Stimulated activated CD8-positive, alpha-beta memory T cell treated with anti-CD3 and anti-CD28 coated beads, Interleukin-12 subunit alpha, Interleukin-12 subunit beta, amount 100 ng/mL, for 1 hour (primary cell): ENCODE measurements around the gene SPACA6.
A peak's percentile ranks its signal among the peaks of the same experiment; 100 is the strongest.

Source experiments
- DNase-seq: peaks from one replicate; pipeline ENCODE4 v3.0.0-alpha.2; 2020; ENCODE audit warnings: low read depth

Gene SPACA6

DNA sequence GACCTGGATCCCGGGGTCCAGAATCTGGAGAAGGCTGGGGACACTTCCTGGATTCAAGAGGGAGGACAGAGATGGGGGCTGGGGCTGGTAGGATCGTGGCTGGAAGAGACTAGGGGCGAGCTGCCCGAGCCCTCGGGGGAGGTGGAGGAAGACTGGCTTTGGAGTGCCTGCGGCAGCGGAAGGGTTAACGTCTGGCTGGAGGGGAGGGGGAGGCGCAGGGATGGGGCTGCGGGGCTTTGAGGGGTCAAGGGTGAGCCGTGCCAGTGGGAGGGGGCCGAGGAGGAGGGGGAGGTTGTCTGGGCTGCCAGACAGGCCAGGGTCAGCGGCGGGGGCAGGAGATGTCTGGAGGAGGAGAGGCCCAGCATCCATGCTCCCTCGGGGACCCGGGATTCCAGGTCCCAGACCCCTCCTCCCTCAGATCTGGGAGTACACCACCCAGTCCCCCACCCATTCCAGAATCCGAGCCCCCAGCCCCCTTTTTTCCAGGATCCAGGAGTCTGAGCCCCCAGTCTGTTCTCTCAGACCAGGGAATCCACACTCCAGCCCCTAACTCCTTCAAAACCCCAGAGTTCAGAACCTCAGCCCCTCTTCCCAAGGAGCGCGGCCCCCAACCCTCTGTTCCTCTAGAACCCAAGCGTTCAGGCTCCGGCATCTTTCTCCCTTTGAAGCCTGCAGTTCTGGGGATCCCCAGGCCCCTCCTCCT, 3.2 kb upstream of the SPACA6 start:
- no peak for DNase-seq

GRCh38 chr19:51690454-51691073, 2.6 kb upstream of the SPACA6 start:
- peak; percentile 26 for DNase-seq

DNA sequence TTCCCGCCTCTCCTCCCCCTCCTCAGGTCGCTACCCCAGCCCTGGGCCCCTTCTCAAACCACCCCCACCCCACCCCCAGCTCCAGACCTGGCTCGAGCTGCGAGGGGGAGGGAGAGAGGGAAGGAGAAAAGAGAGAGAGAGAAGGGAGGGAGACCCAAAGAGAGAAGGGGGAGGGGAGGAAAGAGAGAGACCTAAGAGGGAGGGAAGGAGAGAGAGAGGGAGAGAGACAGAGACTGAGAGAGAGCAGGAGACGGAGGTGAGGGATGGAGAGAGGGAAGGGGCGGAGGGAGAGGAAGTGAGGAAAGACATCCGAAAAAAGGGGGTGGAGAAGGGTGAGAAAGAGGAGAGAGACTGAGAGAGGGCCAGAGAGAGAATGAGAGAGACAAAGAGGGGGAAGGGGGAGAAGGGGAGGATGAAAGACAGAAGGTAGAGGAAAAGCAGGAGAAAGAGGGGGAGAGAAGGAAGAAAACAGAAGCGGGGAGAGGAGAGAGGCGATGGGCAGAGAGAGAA, 2.0 kb upstream of the SPACA6 start:
- no peak for DNase-seq

DNA sequence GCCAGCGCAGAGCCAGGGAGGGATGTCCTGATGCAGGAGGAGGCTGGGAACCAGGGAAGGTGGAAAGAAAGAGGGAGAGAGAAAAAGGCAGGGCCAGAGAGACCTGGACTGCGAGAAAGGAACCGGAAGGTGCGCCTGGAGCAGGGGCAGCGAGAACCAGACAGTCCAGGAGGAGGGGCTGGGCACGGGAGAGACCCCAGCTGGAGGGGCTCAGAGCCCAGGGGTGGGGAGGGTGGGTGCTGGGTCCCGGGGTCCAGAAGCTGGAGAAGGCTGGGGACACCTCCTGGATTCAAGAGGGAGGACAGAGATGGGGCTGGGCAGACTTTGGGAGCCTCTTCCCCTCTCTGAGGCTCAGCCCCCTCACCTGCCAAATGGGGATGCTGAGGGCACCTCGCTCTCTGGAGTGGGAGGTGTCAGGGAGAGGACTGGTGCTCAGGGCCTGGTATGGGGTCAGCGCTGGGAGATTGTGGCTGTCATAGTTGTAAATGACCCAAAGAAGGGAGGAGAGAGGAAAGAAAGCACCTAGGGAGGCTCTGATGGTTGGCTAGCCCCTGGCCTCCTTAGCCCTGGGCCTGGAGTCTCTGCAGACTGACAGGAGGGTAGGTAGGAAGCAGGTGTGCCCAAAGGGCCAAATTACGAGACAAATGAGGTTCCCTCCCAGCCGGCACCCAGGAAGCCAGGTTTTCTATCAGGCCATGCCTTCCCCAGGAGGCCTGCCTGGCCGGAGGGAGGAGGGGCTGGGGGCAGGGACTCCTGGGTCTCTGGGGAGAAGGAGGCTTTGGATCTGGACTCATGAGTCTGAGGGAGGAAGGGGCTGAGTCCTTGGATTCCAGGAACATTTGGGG, 1.3 kb upstream of the SPACA6 start:
- no peak for DNase-seq

GRCh38 chr19:51692468-51692867, 662 bp upstream of the SPACA6 start:
- DNase-seq: no peak

GRCh38 chr19:51693819-51694218, 689 bp downstream of the SPACA6 start:
- no peak for DNase-seq

- DNase-seq: no peak
Observed at GRCh38 chr19:51694318-51695085, 1.4 kb downstream of the SPACA6 start.

DNA sequence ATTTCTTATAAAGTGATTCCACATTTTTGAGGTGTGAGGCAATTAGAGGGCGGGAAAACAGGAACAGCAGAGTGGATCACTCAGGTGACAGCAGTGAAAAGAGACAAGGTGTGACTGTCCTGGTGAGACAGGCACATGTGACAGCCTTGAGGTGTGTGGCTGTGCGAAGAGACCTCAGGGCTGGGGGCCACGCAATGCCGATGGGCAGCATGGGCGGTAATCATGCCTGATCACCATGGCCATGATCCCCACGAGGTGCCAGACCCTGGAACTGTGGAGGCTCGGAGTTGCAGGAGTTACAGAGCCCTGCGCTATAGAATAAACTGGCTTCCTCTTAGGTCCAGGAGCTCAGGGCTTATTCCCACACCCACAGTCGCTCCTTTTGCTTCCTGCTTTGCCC, 2.0 kb downstream of the SPACA6 start:
- no peak for DNase-seq

DNA sequence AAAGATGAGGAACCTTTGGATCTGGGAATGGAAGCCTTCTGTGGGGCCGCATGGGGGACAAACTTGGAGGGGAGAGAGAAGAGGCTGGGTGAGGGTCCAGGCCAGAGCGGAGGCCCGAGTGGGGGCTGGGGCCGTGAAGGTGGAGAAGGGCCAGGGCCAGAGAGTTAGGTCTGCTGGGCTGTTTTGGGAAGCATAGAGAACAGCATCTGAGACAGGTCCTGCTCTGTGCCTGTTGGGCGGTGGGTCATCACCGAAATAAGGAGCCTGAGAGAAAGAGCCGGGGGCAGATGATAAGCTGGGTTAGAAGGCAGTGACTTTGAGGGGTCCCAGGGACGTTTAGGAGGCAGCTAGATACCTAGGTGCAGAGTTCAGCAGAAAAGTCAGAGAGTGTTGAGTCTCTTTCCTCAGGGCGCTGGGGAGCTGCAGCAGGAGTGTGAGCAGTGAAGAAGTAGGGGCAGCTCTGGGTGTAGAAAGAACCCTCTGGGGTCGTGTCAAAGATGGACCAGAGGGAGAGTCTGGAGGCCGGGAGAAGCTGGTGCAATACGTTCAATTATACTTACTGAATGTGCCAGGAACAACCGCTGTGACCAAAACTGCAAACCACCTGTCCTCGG, 2.7 kb downstream of the SPACA6 start:
- DNase-seq: no peak

DNA sequence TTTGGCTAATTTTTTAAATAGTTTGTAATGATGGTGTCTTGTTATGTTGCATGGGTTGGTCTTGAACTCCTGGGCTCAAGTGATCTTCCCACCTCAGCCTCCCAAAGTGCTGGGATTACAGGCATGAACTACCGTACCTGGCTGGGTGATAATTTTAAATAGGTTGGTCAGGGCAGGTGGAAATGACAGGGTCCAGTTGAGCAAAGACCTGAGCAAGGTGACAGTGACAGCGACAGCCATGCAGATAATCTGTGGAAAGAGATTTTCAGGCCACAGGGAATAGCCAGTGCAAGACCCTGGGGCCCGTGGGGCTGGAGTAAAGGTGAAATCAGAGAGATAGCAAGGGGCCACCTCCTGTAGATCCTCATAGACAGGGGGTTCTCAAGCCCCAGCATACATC, 3.5 kb downstream of the SPACA6 start:
- DNase-seq: no peak

GRCh38 chr19:51697169-51697776, 4.1 kb downstream of the SPACA6 start:
- no peak for DNase-seq

- DNase-seq: no peak
Observed at GRCh38 chr19:51698296-51698695, 5.2 kb downstream of the SPACA6 start.

- DNase-seq: no peak
Observed at GRCh38 chr19:51699170-51699569, 6.0 kb downstream of the SPACA6 start.

GRCh38 chr19:51701468-51702100, 8.5 kb downstream of the SPACA6 start:
- no peak for DNase-seq

DNA sequence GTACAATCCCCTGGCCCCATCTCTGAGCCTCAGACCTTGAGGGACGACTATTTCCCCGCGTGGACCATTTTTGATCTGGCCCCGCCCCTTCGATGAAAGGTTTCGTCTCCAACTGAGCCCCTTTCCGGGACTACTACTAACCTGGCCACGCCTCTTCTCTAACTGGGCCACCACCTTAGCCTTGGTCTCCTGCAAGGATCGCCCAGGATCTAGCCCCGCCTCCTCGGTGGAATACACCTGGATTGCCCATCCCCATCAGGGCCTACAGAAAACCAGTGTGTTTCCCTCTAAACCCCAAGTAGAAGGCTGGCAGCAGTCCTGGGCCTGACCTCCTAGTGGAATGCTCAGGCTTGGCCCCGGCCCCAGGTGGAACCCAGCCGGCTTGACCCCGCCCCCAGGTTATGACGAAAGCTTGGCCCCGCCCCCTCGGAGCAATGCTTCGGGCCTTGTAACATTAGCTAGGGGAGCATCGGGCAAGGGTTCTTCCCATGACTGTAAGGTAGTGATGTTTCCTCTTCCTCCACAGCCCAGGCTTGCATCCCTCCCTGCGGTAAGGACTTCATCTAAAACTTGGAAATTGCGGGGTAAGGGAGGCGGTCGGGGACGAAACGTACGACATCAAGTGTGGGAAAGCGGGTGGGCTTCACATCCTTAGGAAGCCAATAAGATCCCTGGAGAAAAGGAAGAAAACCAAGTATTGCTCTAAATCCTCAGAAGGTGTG, 9.1 kb downstream of the SPACA6 start:
- no peak for DNase-seq

DNA sequence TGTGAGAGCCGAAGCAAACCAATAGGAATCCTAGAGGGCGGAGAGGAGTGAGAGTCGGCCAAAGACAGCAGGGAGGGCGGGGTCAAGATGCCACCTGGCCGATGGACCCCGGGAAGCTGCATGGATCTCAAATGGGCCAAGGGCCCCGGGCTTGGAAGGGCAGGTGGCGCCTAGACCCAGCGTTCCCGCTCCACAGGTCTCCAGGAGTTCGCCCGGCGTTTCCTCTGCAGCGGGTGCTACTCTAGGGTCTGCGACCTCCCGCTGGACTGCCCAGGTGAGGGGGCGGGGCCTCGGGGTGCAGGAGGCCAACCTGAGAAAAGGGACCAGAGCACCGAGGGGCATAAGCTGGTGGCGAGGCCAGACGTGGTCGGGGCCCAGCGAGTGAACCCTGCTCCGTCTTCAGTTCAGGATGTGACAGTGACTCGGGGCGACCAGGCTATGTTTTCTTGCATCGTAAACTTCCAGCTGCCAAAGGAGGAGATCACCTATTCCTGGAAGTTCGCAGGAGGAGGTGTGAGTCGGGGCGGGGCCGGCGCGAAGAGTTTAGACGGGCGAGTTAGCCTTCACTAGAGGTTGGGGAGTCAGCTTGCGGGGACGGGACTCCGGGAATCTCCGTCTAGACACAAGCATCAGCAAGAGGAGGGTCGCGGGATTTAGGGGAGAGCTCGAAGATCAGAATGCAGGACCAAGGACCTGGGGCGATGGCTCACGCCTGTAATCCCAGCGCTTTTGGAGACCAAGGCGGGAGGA, 9.9 kb downstream of the SPACA6 start:
- no peak for DNase-seq

- DNase-seq: peak; percentile 94
Observed at GRCh38 chr19:51703575-51704515, 10.7 kb downstream of the SPACA6 start.

DNA sequence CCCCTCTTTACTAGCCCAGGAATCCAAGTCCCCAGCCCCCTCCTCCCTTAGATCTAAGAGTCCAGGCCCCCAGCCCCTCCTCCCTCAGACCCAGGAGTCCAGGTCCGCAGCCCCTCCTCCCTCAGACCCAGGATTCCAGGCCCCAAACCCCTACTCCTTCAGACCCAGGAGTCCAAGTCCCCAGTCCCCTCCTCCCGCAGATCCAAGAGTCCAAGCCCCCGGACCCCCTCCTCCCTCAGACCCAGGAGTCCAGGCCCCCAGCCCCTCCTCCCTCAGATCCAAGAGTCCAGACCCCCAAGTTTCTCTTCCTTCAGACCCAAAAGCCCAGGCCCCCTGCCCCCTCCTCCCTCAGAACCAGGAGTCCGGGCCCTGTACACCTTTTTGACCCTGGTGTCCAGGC, 11.5 kb downstream of the SPACA6 start:
- DNase-seq: no peak
